Choroid plexus epithelial cell (primary cell): Measurements from ENCODE around the gene C19orf53.

Experiments used
- DNase-seq: peaks from one replicate; pipeline ENCODE4 v3.0.0-alpha.2; 2010; ENCODE audit warnings: low read depth
- H3K4me3 ChIP-seq: 2 replicates; pipeline ENCODE4 v1.5.1; 2011; ENCODE audit warnings: low read depth, mild to moderate bottlenecking, control low read depth, low read length, moderate library complexity
- CTCF ChIP-seq: conservative IDR thresholded peaks from 2 replicates; pipeline ENCODE4 v1.5.1; 2011; ENCODE audit warnings: low read depth, mild to moderate bottlenecking, control low read depth, inconsistent platforms, low read length, moderate library complexity

C19orf53 gene

GRCh38 chr19:13796301-13797057 lies 22.2 kb downstream of the C19orf53 start:
- peak; percentile 46 for TF ChIP-seq CTCF
- DNase-seq: peak; percentile 86
- H3K4me3 ChIP-seq: peak overlapping the region; percentile 71

DNA sequence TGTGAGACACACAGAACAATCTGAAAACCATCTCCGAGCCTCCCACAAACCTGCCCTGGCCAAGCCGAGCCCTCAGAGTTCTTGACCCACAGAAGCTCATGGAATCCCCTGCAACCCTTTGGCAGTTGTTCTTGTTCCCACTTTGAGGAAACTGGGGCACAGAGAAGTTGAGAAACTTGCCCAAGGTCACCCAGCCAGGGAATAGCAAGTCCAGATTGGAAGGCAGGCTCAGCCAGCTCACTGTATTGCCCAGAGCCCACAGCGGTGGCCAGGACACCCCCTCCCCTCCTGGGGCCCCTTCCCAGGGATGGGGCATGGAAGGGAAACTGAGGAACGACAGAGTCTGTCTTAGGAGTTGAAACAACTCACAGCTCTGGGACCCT lies 22.8 kb downstream of the C19orf53 start:
- TF ChIP-seq CTCF: no peak
- H3K4me3 ChIP-seq: peak overlapping the region; percentile 71
- no peak for DNase-seq

GRCh38 chr19:13797870-13798269 lies 23.6 kb downstream of the C19orf53 start:
- peak; percentile 88 for DNase-seq
- TF ChIP-seq CTCF: no peak
- H3K4me3 ChIP-seq: no peak overlapping the region

DNA sequence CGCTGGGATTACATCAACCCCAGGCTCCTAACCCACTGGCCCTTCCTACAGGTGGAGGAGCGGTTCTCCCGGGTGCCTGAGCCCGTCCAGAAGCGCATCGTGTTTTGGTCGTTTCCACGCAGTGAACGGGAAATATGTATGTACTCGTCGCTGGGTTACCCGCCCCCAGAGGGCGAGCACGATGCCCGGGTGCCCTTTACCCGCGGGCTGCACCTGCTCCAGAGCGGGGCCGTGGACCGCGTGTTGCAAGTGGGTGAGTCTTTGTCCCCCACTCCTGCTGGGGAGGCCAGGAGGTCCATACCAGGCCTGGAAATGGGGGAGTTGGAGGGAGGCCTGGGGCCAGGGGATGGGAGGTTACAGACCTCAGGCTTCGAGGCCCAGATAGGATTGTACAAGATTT lies 25.4 kb downstream of the C19orf53 start:
- TF ChIP-seq CTCF: no peak
- no peak overlapping the region for H3K4me3 ChIP-seq
- no peak for DNase-seq

- DNase-seq: no peak
- no peak for TF ChIP-seq CTCF
- H3K4me3 ChIP-seq: no peak overlapping the region
Measured at GRCh38 chr19:13803038-13803437, 28.8 kb downstream of the C19orf53 start.

- peak; percentile 31 for TF ChIP-seq CTCF
- H3K4me3 ChIP-seq: no peak overlapping the region
- DNase-seq: no peak
Measured at GRCh38 chr19:13804830-13805683, 30.8 kb downstream of the C19orf53 start.

GRCh38 chr19:13806728-13807127 lies 32.5 kb downstream of the C19orf53 start:
- no peak for DNase-seq
- TF ChIP-seq CTCF: no peak
- no peak overlapping the region for H3K4me3 ChIP-seq
